A549 (cell line): Measurements from ENCODE around the gene GABRR1. TPM values are rescaled to one million over a fixed set of nuclear protein-coding genes. Genes with fewer than 3 reads are reported as not detected.

Experiments used
- ATAC-seq, 2 experiments: fragments of 200-7000 bp in 1 of 2; fragments of >200 bp in 1 of 2; cut with Nextera tagmentation in 1 of 2; cut with Tn5 transposase in 1 of 2; 3 replicates each; pipeline versions ENCODE4 v1.8.0 to v1.9.1; 2018 to 2020; ENCODE audit warnings: mild to moderate bottlenecking in 1 of 2, moderate library complexity in 1 of 2
- CTCF ChIA-PET: fragments of 300-600 bp; sonication (Branson Sonifier 250); formaldehyde crosslinking; extraction: SDS; loops from one replicate; lab custom pipeline; 2021; ENCODE audit warnings: antibody characterized with exemption, inconsistent platforms; lab: Yijun Ruan, JAX
- POLR2A ChIA-PET: fragments of 350-600 bp; formaldehyde crosslinking; extraction: SDS; loops from one replicate; lab custom pipeline; 2021; ENCODE audit warnings: antibody characterized with exemption, inconsistent platforms; lab: Yijun Ruan, JAX
- DNase-seq, 2 experiments: peaks; one replicate each; pipeline versions ENCODE4 v3.0.0 to v3.0.0-alpha.2; 2011 to 2016; ENCODE audit warnings: low read depth in 1 of 2, low spot score in 1 of 2
- FAIRE-seq: peaks from 2 replicates; lab custom pipeline; 2011; peaks lifted over from hg19 to GRCh38; lab: Jason Lieb, UNC
- H3K27ac ChIP-seq, 2 experiments: fragments of >200 bp; sonication (Bioruptor Twin); formaldehyde crosslinking; 3 replicates each; pipeline ENCODE4 v1.5.1; 2016 to 2017
- H3K4me1 ChIP-seq: fragments of >200 bp; sonication (Bioruptor Twin); formaldehyde crosslinking; 3 replicates; pipeline ENCODE4 v1.6.1; 2016
- H3K4me2 ChIP-seq: fragments of >200 bp; sonication (Bioruptor Twin); formaldehyde crosslinking; 3 replicates; pipeline ENCODE4 v1.6.1; 2016
- H3K4me3 ChIP-seq: fragments of >200 bp; sonication (Bioruptor Twin); formaldehyde crosslinking; 3 replicates; pipeline ENCODE4 v1.5.1; 2016
- H3K9me3 ChIP-seq: fragments of >200 bp; sonication (Bioruptor Twin); formaldehyde crosslinking; 3 replicates; pipeline ENCODE4 v1.6.1; 2016
- BCL3 ChIP-seq: fragments of >200 bp; sonication (Bioruptor Twin); formaldehyde crosslinking; IDR thresholded peaks from 3 replicates; pipeline ENCODE4 v1.6.1; 2016
- CHD4 ChIP-seq: fragments of 200-600 bp; sonication (generic); IDR thresholded peaks from 2 replicates; pipeline ENCODE4 v1.6.1; 2016; ENCODE audit warnings: antibody characterized with exemption, mild to moderate bottlenecking, borderline replicate concordance
- CTCF ChIP-seq: fragments of >200 bp; sonication (Bioruptor Twin); formaldehyde crosslinking; IDR thresholded peaks from 3 replicates; pipeline ENCODE4 v1.5.1; 2016
- EHF ChIP-seq: fragments of 250-450 bp; sonication (Bioruptor Pico); IDR thresholded peaks from 2 replicates; pipeline ENCODE4 v1.5.0; 2020; ENCODE audit warnings: mild to moderate bottlenecking
- EP300 ChIP-seq, 2 experiments: fragments of >200 bp; sonication (Bioruptor Twin); formaldehyde crosslinking; IDR thresholded peaks; 2 replicates in 1 of 2; 3 replicates in 1 of 2; pipeline ENCODE4 v1.6.1; 2016 to 2017
- JUNB ChIP-seq: fragments of >200 bp; sonication (Bioruptor Twin); formaldehyde crosslinking; IDR thresholded peaks from 2 replicates; pipeline ENCODE4 v1.6.1; 2016
- KDM5A ChIP-seq: fragments of 200-600 bp; sonication (generic); IDR thresholded peaks from 2 replicates; pipeline ENCODE4 v1.6.1; 2016; ENCODE audit warnings: antibody characterized with exemption, mild to moderate bottlenecking
- MAFK ChIP-seq: fragments of 450-650 bp; IDR thresholded peaks from 2 replicates; pipeline ENCODE4 v1.6.1; 2014; ENCODE audit not compliant: partially characterized antibody
- MYC ChIP-seq: IDR thresholded peaks from 2 replicates; pipeline ENCODE4 v1.6.1; 2012; ENCODE audit warnings: mild to moderate bottlenecking, inconsistent platforms, low read length, improper control_type of control experiment, borderline replicate concordance
- NR3C1 ChIP-seq: fragments of >200 bp; sonication (Bioruptor Twin); formaldehyde crosslinking; IDR thresholded peaks from 3 replicates; pipeline ENCODE4 v1.6.1; 2017
- POLR2A ChIP-seq: IDR thresholded peaks from 2 replicates; pipeline ENCODE4 v1.6.1; 2012; ENCODE audit warnings: mild to moderate bottlenecking, low read length
- RARB ChIP-seq: fragments of 250-450 bp; sonication (Bioruptor Pico); IDR thresholded peaks from 2 replicates; pipeline ENCODE4 v1.8.0; 2021; ENCODE audit warnings: mild to moderate bottlenecking, moderate library complexity
- RCOR1 ChIP-seq: fragments of 150-350 bp; IDR thresholded peaks from 2 replicates; pipeline ENCODE4 v1.6.1; 2014; ENCODE audit warnings: antibody characterized with exemption, low read length, low read depth
- RFX5 ChIP-seq: fragments of 450-650 bp; IDR thresholded peaks from 2 replicates; pipeline ENCODE4 v1.7.1; 2014; ENCODE audit warnings: antibody characterized with exemption, mild to moderate bottlenecking, moderate library complexity
- RNF2 ChIP-seq: fragments of 200-600 bp; sonication (generic); IDR thresholded peaks from 2 replicates; pipeline ENCODE4 v1.6.1; 2016; ENCODE audit warnings: low read depth, mild to moderate bottlenecking, antibody characterized with exemption, moderate library complexity, borderline replicate concordance
- SMC3 ChIP-seq: fragments of >200 bp; sonication (Bioruptor Twin); formaldehyde crosslinking; IDR thresholded peaks from 3 replicates; pipeline ENCODE4 v1.6.1; 2018; ENCODE audit warnings: inconsistent platforms
- SREBF2 ChIP-seq: fragments of 450-650 bp; IDR thresholded peaks from 2 replicates; pipeline ENCODE4 v1.6.1; 2014; ENCODE audit warnings: mild to moderate bottlenecking, moderate library complexity
- USF2 ChIP-seq: fragments of 450-650 bp; IDR thresholded peaks from 2 replicates; pipeline ENCODE4 v1.6.1; 2014; ENCODE audit warnings: antibody characterized with exemption
- ZFP36 ChIP-seq: fragments of 450-650 bp; IDR thresholded peaks from 2 replicates; pipeline ENCODE4 v1.6.1; 2014; ENCODE audit warnings: borderline replicate concordance; ENCODE audit not compliant: partially characterized antibody
- whole genome bisulfite sequencing: methylation state at CpG from one replicate; pipeline ENCODE4 v1.1.6; 2017; ENCODE audit errors: missing lambda C conversion rate; 5-methylcytosine and 5-hydroxymethylcytosine counted together
- polyA plus RNA-seq, 4 experiments: library from polyadenylated mRNA; depleted of rRNA in 3 of 4; stranded (reverse); fragments of >200 nt; fragmentation: RNase III in 1 of 4; extraction: RNeasy Plus Mini Kit Qiagen cat#74134 plus additional on column Dnase treatment in 1 of 4; gene quantifications; 2 replicates in 3 of 4; 3 replicates in 1 of 4; pipeline ENCODE4 v1.2.3, GENCODE V29; 2011 to 2017
- TF ChIP-seq, protein P1 (sequence below): IDR thresholded peaks from 2 replicates; pipeline ENCODE4 v1.6.1; 2012

The GABRR1 gene
- polyA plus RNA-seq, 2 of the 4 experiments (the other 2 are of a cell fraction): not detected

DNA sequence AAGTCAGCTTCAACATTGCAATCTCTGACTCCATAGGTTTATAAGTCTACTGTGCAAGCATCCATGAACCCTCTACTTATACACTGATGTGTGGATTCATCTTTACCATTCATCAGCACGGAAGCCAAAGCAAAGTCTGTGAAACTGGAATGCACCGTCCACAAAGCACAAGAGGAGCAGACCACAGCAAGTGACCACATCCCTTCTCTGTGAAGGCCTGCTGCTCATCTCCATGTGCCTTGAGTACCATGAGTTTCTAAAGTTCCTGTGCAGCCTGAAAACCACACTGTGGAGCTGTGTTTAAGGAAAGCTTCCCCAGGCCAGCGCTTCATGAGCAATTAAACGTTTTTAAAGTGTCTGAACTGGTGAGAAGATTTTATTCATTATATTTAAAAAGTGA is 20.0 kb downstream of the GABRR1 start:
- 20% methylated on average over 4 of the region's 4 CpGs for WGBS
- no peak for ATAC-seq
- ChIA-PET CTCF (no interaction called here), POLR2A (no interaction called here)
- no peak for FAIRE-seq
- no peak overlapping the region for H3K27ac ChIP-seq
- peaks cover 14% of the 10 kb centered on the region; the same call in 2 of the 3 replicates for H3K9me3 ChIP-seq
- TF ChIP-seq JUNB (no peak), RCOR1 (no peak), USF2 (no peak), MYC (no peak), KDM5A (no peak), EHF (CRISPR knock-in tag) (no peak), BCL3 (no peak), EP300 (IDR thresholded peaks at IDR 0.05) (no peak), CTCF (no peak), SREBF2 (no peak), SMC3 (no peak), RNF2 (no peak), MAFK (no peak), NR3C1 (no peak), CHD4 (no peak), POLR2A (no peak), ZFP36 (no peak)
- TF ChIP-seq, protein P1, sequence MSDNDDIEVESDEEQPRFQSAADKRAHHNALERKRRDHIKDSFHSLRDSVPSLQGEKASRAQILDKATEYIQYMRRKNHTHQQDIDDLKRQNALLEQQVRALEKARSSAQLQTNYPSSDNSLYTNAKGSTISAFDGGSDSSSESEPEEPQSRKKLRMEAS: no peak
- no peak overlapping the region for H3K4me2 ChIP-seq
- no peak overlapping the region for H3K4me3 ChIP-seq
- H3K4me1 ChIP-seq: no peaks in the 10 kb centered on the region
- no peak for DNase-seq

DNA sequence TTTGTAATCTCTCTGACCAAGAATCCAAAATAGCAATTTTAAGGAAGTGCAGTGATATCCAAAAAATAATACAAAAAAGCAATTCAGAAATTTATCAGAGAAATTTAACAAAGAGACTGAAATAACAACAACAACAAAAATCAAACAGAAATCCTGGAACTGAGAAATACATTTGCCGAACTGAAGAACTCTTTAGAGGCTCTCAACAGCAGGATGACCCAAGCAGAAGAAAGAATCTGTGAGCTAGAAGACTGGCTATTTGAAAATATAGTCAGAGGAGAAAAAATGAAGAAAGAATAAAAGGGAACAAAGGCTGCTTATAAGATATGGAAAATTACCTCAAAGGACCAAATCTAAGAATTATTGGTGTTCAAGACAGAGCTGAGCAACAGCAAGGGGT is 22.6 kb downstream of the GABRR1 start:
- ATAC-seq: no peak
- FAIRE-seq: no peak
- Histone ChIP-seq H3K27ac (no peak overlapping the region), H3K4me2 (no peak overlapping the region)
- no peak for DNase-seq
- 41% methylated on average over 1 of the region's 1 CpG for WGBS
- ChIA-PET CTCF (no interaction called here), POLR2A (no interaction called here)
- TF ChIP-seq, protein P1: no peak
- TF ChIP-seq, all 56 proteins: peak for 0
- H3K9me3 ChIP-seq: peaks cover 14% of the 10 kb centered on the region; the same call in 2 of the 3 replicates
- no peak overlapping the region for H3K4me3 ChIP-seq
- H3K4me1 ChIP-seq: no peaks in the 10 kb centered on the region

GRCh38 chr6:89190741-89191140 is 26.4 kb downstream of the GABRR1 start:
- CTCF ChIA-PET: no interaction called here
- H3K9me3 ChIP-seq: peaks cover 14% of the 10 kb centered on the region; the same call in 2 of the 3 replicates
- H3K4me1 ChIP-seq: no peaks in the 10 kb centered on the region
- TF ChIP-seq RARB (no peak), RFX5 (no peak)
- POLR2A ChIA-PET: no interaction called here
- H3K27ac ChIP-seq: no peak overlapping the region
- H3K4me2 ChIP-seq: no peak overlapping the region
- ATAC-seq (no peak), FAIRE-seq (no peak), DNase-seq (no peak)
- 87% methylated on average over 5 of the region's 5 CpGs for WGBS
- H3K4me3 ChIP-seq: no peak overlapping the region
